DND-41 (cell line): Measurements from ENCODE around the gene SIRPA.

Experiments used
- ATAC-seq: fragments of 200-7000 bp; cut with Tn5 transposase; 3 replicates; pipeline ENCODE4 v1.9.1; 2021; ENCODE audit warnings: low read depth; ENCODE audit not compliant: insufficient read depth
- DNase-seq: peaks from one replicate; pipeline ENCODE4 v3.0.0-alpha.2; 2020
- H2AFZ ChIP-seq: 2 replicates; pipeline ENCODE4 v1.6.0; 2012; ENCODE audit warnings: low read depth, low read length
- H3K27ac ChIP-seq: 2 replicates; pipeline ENCODE4 v1.5.1; 2012; ENCODE audit warnings: low read length, inconsistent platforms
- H3K27me3 ChIP-seq: fragments of 200-600 bp; sonication (generic); 2 replicates; pipeline ENCODE4 v1.6.0; 2012; ENCODE audit warnings: low read length, mild to moderate bottlenecking, inconsistent platforms; ENCODE audit not compliant: insufficient read depth, poor library complexity
- H3K36me3 ChIP-seq: 2 replicates; pipeline ENCODE4 v1.5.1; 2012; ENCODE audit warnings: low read length, inconsistent platforms; ENCODE audit not compliant: insufficient read depth
- H3K4me1 ChIP-seq: 2 replicates; pipeline ENCODE4 v1.5.1; 2012; ENCODE audit warnings: mild to moderate bottlenecking, low read length; ENCODE audit not compliant: insufficient read depth
- H3K4me2 ChIP-seq: 2 replicates; pipeline ENCODE4 v1.6.0; 2012; ENCODE audit warnings: mild to moderate bottlenecking, moderate library complexity, low read length, inconsistent platforms; ENCODE audit not compliant: insufficient read depth
- H3K4me3 ChIP-seq, 2 experiments: fragments of 200-600 bp in 1 of 2; shearing (Covaris generic) in 1 of 2; 2 replicates each; pipeline ENCODE4 v1.5.1; 2012 to 2016; ENCODE audit warnings: inconsistent platforms in 2 of 2, low read length in 2 of 2, mild to moderate bottlenecking in 2 of 2, low read depth in 1 of 2, moderate library complexity in 1 of 2
- H3K79me2 ChIP-seq: 2 replicates; pipeline ENCODE4 v1.6.0; 2012; ENCODE audit warnings: low read length, inconsistent platforms; ENCODE audit not compliant: insufficient read depth
- H3K9ac ChIP-seq: 2 replicates; pipeline ENCODE4 v1.6.0; 2012; ENCODE audit warnings: low read depth, mild to moderate bottlenecking, inconsistent platforms, low read length, moderate library complexity
- H3K9me3 ChIP-seq: 2 replicates; pipeline ENCODE4 v1.5.1; 2012; ENCODE audit warnings: low read length, moderate library complexity, mild to moderate bottlenecking, inconsistent platforms; ENCODE audit not compliant: insufficient read depth, severe bottlenecking
- H4K20me1 ChIP-seq: 2 replicates; pipeline ENCODE4 v1.6.0; 2012; ENCODE audit warnings: low read length; ENCODE audit not compliant: insufficient read depth
- EZH2 ChIP-seq: IDR thresholded peaks from 3 replicates; pipeline ENCODE4 v1.6.1; 2012; ENCODE audit warnings: borderline replicate concordance, low read depth, mild to moderate bottlenecking, moderate library complexity, low read length, inconsistent platforms; ENCODE audit not compliant: severe bottlenecking
- TF ChIP-seq, protein P1 (sequence below): IDR thresholded peaks from 2 replicates; pipeline ENCODE4 v1.5.1; 2012; ENCODE audit warnings: borderline replicate concordance, low read length, moderate library complexity, mild to moderate bottlenecking; ENCODE audit not compliant: poor library complexity, severe bottlenecking; ENCODE audit errors: extremely low read depth

Gene SIRPA

GRCh38 chr20:1867495-1868260 is 27.5 kb upstream of the SIRPA start:
- H3K27ac ChIP-seq, result no peak overlapping the region
- H3K27me3 ChIP-seq, result peaks cover 6% of the 10 kb centered on the region
- TF ChIP-seq EZH2, result no peak
- TF ChIP-seq, protein P1, sequence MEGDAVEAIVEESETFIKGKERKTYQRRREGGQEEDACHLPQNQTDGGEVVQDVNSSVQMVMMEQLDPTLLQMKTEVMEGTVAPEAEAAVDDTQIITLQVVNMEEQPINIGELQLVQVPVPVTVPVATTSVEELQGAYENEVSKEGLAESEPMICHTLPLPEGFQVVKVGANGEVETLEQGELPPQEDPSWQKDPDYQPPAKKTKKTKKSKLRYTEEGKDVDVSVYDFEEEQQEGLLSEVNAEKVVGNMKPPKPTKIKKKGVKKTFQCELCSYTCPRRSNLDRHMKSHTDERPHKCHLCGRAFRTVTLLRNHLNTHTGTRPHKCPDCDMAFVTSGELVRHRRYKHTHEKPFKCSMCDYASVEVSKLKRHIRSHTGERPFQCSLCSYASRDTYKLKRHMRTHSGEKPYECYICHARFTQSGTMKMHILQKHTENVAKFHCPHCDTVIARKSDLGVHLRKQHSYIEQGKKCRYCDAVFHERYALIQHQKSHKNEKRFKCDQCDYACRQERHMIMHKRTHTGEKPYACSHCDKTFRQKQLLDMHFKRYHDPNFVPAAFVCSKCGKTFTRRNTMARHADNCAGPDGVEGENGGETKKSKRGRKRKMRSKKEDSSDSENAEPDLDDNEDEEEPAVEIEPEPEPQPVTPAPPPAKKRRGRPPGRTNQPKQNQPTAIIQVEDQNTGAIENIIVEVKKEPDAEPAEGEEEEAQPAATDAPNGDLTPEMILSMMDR, result no peak
- H3K4me3 ChIP-seq, result no peak overlapping the region
- no peaks in the 10 kb centered on the region for H3K79me2 ChIP-seq
- no peak overlapping the region for H3K4me2 ChIP-seq
- H3K9me3 ChIP-seq, result no peaks in the 10 kb centered on the region
- no peaks in the 10 kb centered on the region for H3K36me3 ChIP-seq
- H4K20me1 ChIP-seq, result peaks cover 8% of the 10 kb centered on the region; the same call in 1 of the 2 replicates
- no peak for ATAC-seq
- DNase-seq, result no peak
- no peak overlapping the region for H3K9ac ChIP-seq
- H3K4me1 ChIP-seq, result no peaks in the 10 kb centered on the region
- H2AFZ ChIP-seq, result no peak overlapping the region

DNA sequence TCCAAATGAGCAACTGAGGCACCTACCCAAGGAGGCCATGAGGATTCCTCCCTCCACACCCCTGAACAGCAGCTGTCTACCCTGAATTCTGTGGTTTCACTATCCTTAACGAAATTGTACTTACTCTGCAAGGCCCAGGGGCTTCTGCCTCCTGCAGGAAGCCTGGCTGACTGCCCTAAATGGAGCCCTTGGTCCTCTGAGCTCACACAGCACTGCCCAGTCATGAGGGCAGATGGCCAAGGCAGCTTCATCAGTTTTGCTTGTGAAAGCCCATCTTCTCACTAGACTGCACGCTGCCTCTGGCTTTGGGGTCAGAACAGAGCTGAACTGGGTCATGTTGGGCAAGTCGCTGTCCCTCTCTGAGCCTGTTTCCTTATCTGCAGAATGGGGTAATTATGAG is 26.4 kb upstream of the SIRPA start:
- no peaks in the 10 kb centered on the region for H3K9me3 ChIP-seq
- H4K20me1 ChIP-seq, result peaks cover 8% of the 10 kb centered on the region; the same call in 1 of the 2 replicates
- H3K4me2 ChIP-seq, result no peak overlapping the region
- no peak overlapping the region for H3K9ac ChIP-seq
- TF ChIP-seq, protein P1, result no peak
- no peak for TF ChIP-seq EZH2
- H3K4me3 ChIP-seq, result no peak overlapping the region
- no peak overlapping the region for H3K27ac ChIP-seq
- no peaks in the 10 kb centered on the region for H3K4me1 ChIP-seq
- DNase-seq (no peak), ATAC-seq (no peak)
- H3K36me3 ChIP-seq, result no peaks in the 10 kb centered on the region
- H2AFZ ChIP-seq, result no peak overlapping the region
- H3K27me3 ChIP-seq, result peaks cover 6% of the 10 kb centered on the region
- H3K79me2 ChIP-seq, result no peaks in the 10 kb centered on the region

GRCh38 chr20:1870323-1870722 is 24.9 kb upstream of the SIRPA start:
- Histone ChIP-seq H3K79me2 (no peaks in the 10 kb centered on the region), H3K9me3 (no peaks in the 10 kb centered on the region), H3K4me1 (no peaks in the 10 kb centered on the region), H2AFZ (no peak overlapping the region), H3K36me3 (no peaks in the 10 kb centered on the region), H4K20me1 (peaks cover 8% of the 10 kb centered on the region; the same call in 1 of the 2 replicates), H3K4me3 (no peak overlapping the region), H3K27me3 (no peaks in the 10 kb centered on the region), H3K27ac (no peak overlapping the region), H3K9ac (no peak overlapping the region), H3K4me2 (no peak overlapping the region)
- TF ChIP-seq EZH2, result no peak
- TF ChIP-seq, protein P1, result no peak
- ATAC-seq (no peak), DNase-seq (no peak)
